H1 (cell line): Measurements from ENCODE around the gene APOL1. TPM values are rescaled to one million over a fixed set of nuclear protein-coding genes. Genes with fewer than 3 reads are reported as not detected.

Source experiments
- EGR1 ChIP-seq: IDR thresholded peaks from 2 replicates; pipeline ENCODE4 v1.6.1; 2011; ENCODE audit warnings: low read depth, low read length, borderline replicate concordance
- polyA plus RNA-seq, 7 experiments: library from polyadenylated mRNA; depleted of rRNA in 3 of 7; stranded (reverse) in 5 of 7; unstranded in 2 of 7; fragments of >200 nt in 5 of 7; fragments of 200-250 nt in 2 of 7; gene quantifications; 1 replicate in 5 of 7; 2 replicates in 1 of 7; 4 replicates in 1 of 7; pipeline versions ENCODE4 v1.2.1 to v1.2.3, GENCODE V29; 2011 to 2013; ENCODE audit warnings: missing spikeins in 2 of 7, mixed read lengths in 2 of 7
- total RNA-seq: library from RNA; stranded (reverse); fragmentation: NEBNext Ultra II Directional; extraction: Animal tissue kit (Norgen Biotek cat#: 25700); gene quantifications from 2 replicates; pipeline ENCODE4 v1.2.1, GENCODE V29; 2021
- TF ChIP-seq, protein P1 (sequence below), 3 experiments: IDR thresholded peaks; 1 replicate in 2 of 3; 2 replicates in 1 of 3; pipeline versions ENCODE4 v1.5.1 to v1.6.1; 2011; ENCODE audit warnings: low read length in 3 of 3, mild to moderate bottlenecking in 3 of 3, inconsistent platforms in 2 of 3, low read depth in 1 of 3, moderate library complexity in 1 of 3; ENCODE audit not compliant: insufficient read depth in 1 of 3; ENCODE audit errors: control extremely low read depth in 1 of 3
- TF ChIP-seq, protein P2 (sequence below): IDR thresholded peaks from 2 replicates; pipeline ENCODE4 v1.6.1; 2012; ENCODE audit warnings: inconsistent platforms

The APOL1 gene
- total and polyA plus RNA-seq, 2 of the 8 experiments (the other 6 are each of a cell fraction or from before 2014, with no cell fraction given) = not detected

DNA sequence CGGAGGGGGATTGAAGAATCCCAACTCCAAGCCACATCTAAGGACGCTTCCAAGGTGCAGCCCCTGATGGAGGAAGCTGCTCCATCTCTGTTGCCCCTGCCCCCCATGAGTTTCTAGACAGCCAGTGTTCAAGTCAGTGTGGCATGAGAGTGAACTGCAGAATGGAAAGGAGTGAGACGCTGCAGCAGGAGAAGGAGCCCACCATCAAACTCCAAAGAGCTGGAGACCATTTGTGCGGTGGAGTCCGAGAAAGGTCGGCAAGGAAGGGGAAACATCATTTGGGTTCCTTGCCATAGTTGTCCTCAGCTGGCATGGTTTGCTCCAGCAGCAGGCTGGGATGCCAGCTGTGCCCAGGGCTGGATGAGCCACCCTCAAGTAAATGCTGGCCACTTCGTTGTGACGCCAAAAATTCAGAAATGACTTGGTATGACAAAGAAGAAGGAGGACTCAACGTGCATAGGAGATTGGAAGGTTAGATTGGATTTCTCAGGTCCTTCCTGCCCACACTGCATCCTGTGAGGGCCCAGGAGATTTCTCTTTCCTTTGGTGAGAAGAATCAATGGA is 30.0 kb upstream of the APOL1 start (continued):
- TF ChIP-seq, protein P1, sequence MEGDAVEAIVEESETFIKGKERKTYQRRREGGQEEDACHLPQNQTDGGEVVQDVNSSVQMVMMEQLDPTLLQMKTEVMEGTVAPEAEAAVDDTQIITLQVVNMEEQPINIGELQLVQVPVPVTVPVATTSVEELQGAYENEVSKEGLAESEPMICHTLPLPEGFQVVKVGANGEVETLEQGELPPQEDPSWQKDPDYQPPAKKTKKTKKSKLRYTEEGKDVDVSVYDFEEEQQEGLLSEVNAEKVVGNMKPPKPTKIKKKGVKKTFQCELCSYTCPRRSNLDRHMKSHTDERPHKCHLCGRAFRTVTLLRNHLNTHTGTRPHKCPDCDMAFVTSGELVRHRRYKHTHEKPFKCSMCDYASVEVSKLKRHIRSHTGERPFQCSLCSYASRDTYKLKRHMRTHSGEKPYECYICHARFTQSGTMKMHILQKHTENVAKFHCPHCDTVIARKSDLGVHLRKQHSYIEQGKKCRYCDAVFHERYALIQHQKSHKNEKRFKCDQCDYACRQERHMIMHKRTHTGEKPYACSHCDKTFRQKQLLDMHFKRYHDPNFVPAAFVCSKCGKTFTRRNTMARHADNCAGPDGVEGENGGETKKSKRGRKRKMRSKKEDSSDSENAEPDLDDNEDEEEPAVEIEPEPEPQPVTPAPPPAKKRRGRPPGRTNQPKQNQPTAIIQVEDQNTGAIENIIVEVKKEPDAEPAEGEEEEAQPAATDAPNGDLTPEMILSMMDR (IDR thresholded peaks at IDR 0.05; ENCODE audit: control extremely low read depth in 1 of 3, insufficient read depth in 1 of 3, low read depth in 1 of 3, low read length in 3 of 3) = no peak
- TF ChIP-seq, protein P2, sequence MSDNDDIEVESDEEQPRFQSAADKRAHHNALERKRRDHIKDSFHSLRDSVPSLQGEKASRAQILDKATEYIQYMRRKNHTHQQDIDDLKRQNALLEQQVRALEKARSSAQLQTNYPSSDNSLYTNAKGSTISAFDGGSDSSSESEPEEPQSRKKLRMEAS = no peak
- no peak for TF ChIP-seq EGR1
- TF ChIP-seq, all 59 proteins: peak for 0
